H1 (cell line): Measurements from ENCODE around the gene RNF166. TPM values are rescaled to one million over a fixed set of nuclear protein-coding genes. Genes with fewer than 3 reads are reported as not detected.

Experiments used
- CTCF ChIA-PET: fragments of 300-600 bp; sonication (Branson Sonifier 250); formaldehyde crosslinking; loops from one replicate; lab custom pipeline; 2021; ENCODE audit not compliant: partially characterized antibody; lab: Charles Lee
- POLR2A ChIA-PET: fragments of 300-600 bp; sonication (Branson Sonifier 250); formaldehyde crosslinking; loops from one replicate; lab custom pipeline; 2021; ENCODE audit warnings: inconsistent platforms; ENCODE audit not compliant: partially characterized antibody; lab: Charles Lee
- DNase-seq, 2 experiments: peaks; one replicate each; pipeline versions ENCODE4 v3.0.0 to v3.0.0-alpha.2; 2010 to 2022; ENCODE audit warnings: low spot score in 2 of 2, low read depth in 1 of 2, mixed read lengths in 1 of 2
- FAIRE-seq: peaks from 2 replicates; lab custom pipeline; 2011; peaks lifted over from hg19 to GRCh38; lab: Jason Lieb, UNC
- H2AFZ ChIP-seq: 2 replicates; pipeline ENCODE4 v1.8.1; 2012; ENCODE audit warnings: low read length, inconsistent platforms
- H2AK5ac ChIP-seq: 2 replicates; pipeline ENCODE4 v1.6.1; 2013; ENCODE audit warnings: low read depth, low read length
- H2BK120ac ChIP-seq: replicated peaks from 2 replicates; pipeline ENCODE3; 2013; ENCODE audit warnings: low read depth, low read length, inconsistent platforms
- H2BK12ac ChIP-seq: 2 replicates; pipeline ENCODE4 v1.6.1; 2013; ENCODE audit warnings: low read depth, low read length
- H2BK15ac ChIP-seq: 2 replicates; pipeline ENCODE4 v1.6.1; 2013; ENCODE audit warnings: low read length
- H2BK20ac ChIP-seq: 2 replicates; pipeline ENCODE4 v1.6.1; 2013; ENCODE audit warnings: low read length
- H2BK5ac ChIP-seq: 2 replicates; pipeline ENCODE4 v1.6.1; 2013; ENCODE audit warnings: low read depth, low read length
- H3K14ac ChIP-seq: 2 replicates; pipeline ENCODE4 v1.6.1; 2013; ENCODE audit warnings: inconsistent platforms; ENCODE audit not compliant: insufficient read length
- H3K18ac ChIP-seq: 2 replicates; pipeline ENCODE4 v1.6.1; 2013; ENCODE audit warnings: low read length; ENCODE audit errors: extremely low read depth
- H3K23ac ChIP-seq: 2 replicates; pipeline ENCODE4 v1.6.1; 2013; ENCODE audit warnings: inconsistent platforms; ENCODE audit not compliant: insufficient read length
- H3K23me2 ChIP-seq: 2 replicates; pipeline ENCODE4 v1.6.1; 2013; ENCODE audit warnings: low read depth, low read length
- H3K27ac ChIP-seq: 2 replicates; pipeline ENCODE4 v1.6.1; 2011; ENCODE audit warnings: low read depth, low read length, inconsistent platforms
- H3K27me3 ChIP-seq, 4 experiments: replicated peaks in 1 of 4; 1 replicate in 1 of 4; 2 replicates in 3 of 4; pipeline versions ENCODE4 v1.6.1 to v1.8.1; 2011 to 2013; ENCODE audit warnings: low read length in 3 of 4, mild to moderate bottlenecking in 3 of 4, inconsistent platforms in 2 of 4, mixed read lengths in 2 of 4, moderate library complexity in 1 of 4; ENCODE audit not compliant: control insufficient read depth in 3 of 4, insufficient read depth in 3 of 4; ENCODE audit errors: extremely low read depth in 1 of 4
- H3K36me3 ChIP-seq, 4 experiments: 2 replicates each; pipeline versions ENCODE4 v1.6.1 to v1.8.1; 2011 to 2013; ENCODE audit warnings: mild to moderate bottlenecking in 4 of 4, low read length in 3 of 4, moderate library complexity in 2 of 4, control low read depth in 1 of 4, inconsistent platforms in 1 of 4; ENCODE audit not compliant: insufficient read depth in 4 of 4, control insufficient read depth in 2 of 4
- H3K4ac ChIP-seq: replicated peaks from 2 replicates; pipeline ENCODE3; 2013; ENCODE audit warnings: low read length, low read depth, mixed read lengths, inconsistent platforms; ENCODE audit not compliant: insufficient read length
- H3K4me1 ChIP-seq, 4 experiments: replicated peaks in 1 of 4; 1 replicate in 1 of 4; 2 replicates in 3 of 4; pipeline versions ENCODE4 v1.6.1 to v1.8.1; 2011 to 2013; ENCODE audit warnings: low read length in 3 of 4, inconsistent platforms in 2 of 4, mixed read lengths in 1 of 4; ENCODE audit not compliant: insufficient read depth in 4 of 4, control insufficient read depth in 3 of 4
- H3K4me2 ChIP-seq, 2 experiments: 2 replicates each; pipeline versions ENCODE4 v1.6.1 to v1.8.1; 2011 to 2013; ENCODE audit warnings: low read depth in 2 of 2, low read length in 2 of 2, control low read depth in 1 of 2, inconsistent platforms in 1 of 2, mild to moderate bottlenecking in 1 of 2; ENCODE audit not compliant: insufficient read depth in 1 of 2
- H3K4me3 ChIP-seq, 4 experiments: fragments of 200-600, 300-600 bp in 1 of 4; sonication (generic), shearing (Covaris generic), sonication (Bioruptor Twin) in 1 of 4; 2 replicates each; pipeline versions ENCODE4 v1.5.1 to v1.8.1; 2011 to 2016; ENCODE audit warnings: low read length in 4 of 4, low read depth in 3 of 4, control low read depth in 2 of 4, inconsistent platforms in 2 of 4, mild to moderate bottlenecking in 2 of 4, mixed read lengths in 1 of 4, moderate library complexity in 1 of 4; ENCODE audit not compliant: insufficient read depth in 2 of 4; ENCODE audit errors: extremely low read depth in 1 of 4
- H3K56ac ChIP-seq: replicated peaks from 2 replicates; pipeline ENCODE3; 2013; ENCODE audit warnings: low read depth, mild to moderate bottlenecking, mixed read lengths, low read length, inconsistent platforms; ENCODE audit not compliant: insufficient read length
- H3K79me1 ChIP-seq: 2 replicates; pipeline ENCODE4 v1.6.1; 2013; ENCODE audit warnings: low read depth, low read length, control low read depth
- H3K79me2 ChIP-seq, 2 experiments: 2 replicates each; pipeline versions ENCODE4 v1.6.1 to v1.8.1; 2012 to 2013; ENCODE audit warnings: low read length in 2 of 2, mild to moderate bottlenecking in 2 of 2, inconsistent platforms in 1 of 2; ENCODE audit not compliant: insufficient read depth in 2 of 2, control insufficient read depth in 1 of 2
- H3K9ac ChIP-seq, 4 experiments: replicated peaks in 1 of 4; 1 replicate in 1 of 4; 2 replicates in 3 of 4; pipeline versions ENCODE4 v1.6.1 to v1.8.1; 2011 to 2013; ENCODE audit warnings: low read depth in 3 of 4, low read length in 3 of 4, control low read depth in 2 of 4, mild to moderate bottlenecking in 2 of 4, moderate library complexity in 2 of 4, inconsistent platforms in 1 of 4; ENCODE audit errors: extremely low read depth in 1 of 4
- H3K9me3 ChIP-seq, 2 experiments: 2 replicates each; pipeline versions ENCODE4 v1.6.1 to v1.8.1; 2012 to 2013; ENCODE audit warnings: mild to moderate bottlenecking in 2 of 2, moderate library complexity in 2 of 2, control low read depth in 1 of 2, inconsistent platforms in 1 of 2, low read depth in 1 of 2, low read length in 1 of 2, mixed read lengths in 1 of 2; ENCODE audit not compliant: insufficient read depth in 2 of 2
- H4K20me1 ChIP-seq, 2 experiments: replicated peaks in 1 of 2; 2 replicates each; pipeline versions ENCODE3 to v1.8.1; 2011 to 2013; ENCODE audit warnings: inconsistent platforms in 2 of 2, low read length in 2 of 2, mild to moderate bottlenecking in 1 of 2; ENCODE audit not compliant: insufficient read depth in 2 of 2, control insufficient read depth in 1 of 2
- H4K5ac ChIP-seq: 2 replicates; pipeline ENCODE4 v1.6.1; 2013; ENCODE audit warnings: low read length, low read depth, mixed read lengths, inconsistent platforms; ENCODE audit not compliant: insufficient read length
- H4K8ac ChIP-seq: 2 replicates; pipeline ENCODE4 v1.8.0; 2013; ENCODE audit warnings: mild to moderate bottlenecking, moderate library complexity, low read length, inconsistent platforms; ENCODE audit not compliant: insufficient read depth; ENCODE audit errors: extremely low read depth
- H4K91ac ChIP-seq: replicated peaks from 2 replicates; pipeline ENCODE3; 2013; ENCODE audit warnings: low read length, mixed read lengths, inconsistent platforms; ENCODE audit not compliant: insufficient read length
- BRCA1 ChIP-seq: IDR thresholded peaks from 2 replicates; pipeline ENCODE4 v1.6.1; 2012; ENCODE audit warnings: low read depth, low read length, improper control_type of control experiment
- CBX8 ChIP-seq: fragments of 300-800, 300-1000 bp; sonication (generic); IDR thresholded peaks from 2 replicates; pipeline ENCODE4 v1.7.1; 2016; ENCODE audit warnings: low read depth, low read length, borderline replicate concordance
- CHD1 ChIP-seq: IDR thresholded peaks from 2 replicates; pipeline ENCODE4 v1.6.1; 2012; ENCODE audit warnings: low read depth, low read length, improper control_type of control experiment
- HDAC6 ChIP-seq: IDR thresholded peaks from one replicate; pipeline ENCODE4 v1.7.1; 2012; ENCODE audit warnings: low read depth, mild to moderate bottlenecking, inconsistent platforms, low read length, moderate library complexity
- KDM1A ChIP-seq: fragments of 200-600, 300-600 bp; sonication (generic); IDR thresholded peaks from 2 replicates; pipeline ENCODE4 v1.7.1; 2016; ENCODE audit warnings: mild to moderate bottlenecking, low read length, borderline replicate concordance
- KDM4A ChIP-seq: IDR thresholded peaks from one replicate; pipeline ENCODE4 v1.7.1; 2012; ENCODE audit warnings: low read depth, mild to moderate bottlenecking, moderate library complexity, low read length, inconsistent platforms; ENCODE audit not compliant: severe bottlenecking
- SIX5 ChIP-seq: IDR thresholded peaks from 2 replicates; pipeline ENCODE4 v1.6.1; 2011; ENCODE audit warnings: mild to moderate bottlenecking, low read depth, low read length
- SP1 ChIP-seq: IDR thresholded peaks from 2 replicates; pipeline ENCODE4 v1.6.1; 2011; ENCODE audit warnings: low read depth, low read length
- SUZ12 ChIP-seq: fragments of 200-600 bp; sonication (generic); IDR thresholded peaks from 2 replicates; pipeline ENCODE4 v1.6.1; 2012; ENCODE audit warnings: mild to moderate bottlenecking, inconsistent platforms, low read length, moderate library complexity, mixed read lengths
- TAF7 ChIP-seq: optimal IDR thresholded peaks from 2 replicates; pipeline ENCODE3; 2011; ENCODE audit warnings: low read depth, mild to moderate bottlenecking, inconsistent platforms, low read length, moderate library complexity, borderline replicate concordance
- TBP ChIP-seq: IDR thresholded peaks from 2 replicates; pipeline ENCODE4 v1.6.1; 2011; ENCODE audit warnings: low read depth, low read length, improper control_type of control experiment
- TCF12 ChIP-seq: IDR thresholded peaks from 2 replicates; pipeline ENCODE4 v1.6.1; 2011; ENCODE audit warnings: low read depth, mild to moderate bottlenecking, low read length
- WGBS, 2 experiments: shearing (Covaris generic) in 1 of 2; methylation state at CpG; one replicate each; pipeline versions ENCODE4 v1.1.6 to v1.1.7; 2013 to 2015; ENCODE audit warnings: low lambda C conversion rate in 2 of 2, mixed read lengths in 2 of 2, inconsistent platforms in 1 of 2, low coverage in 1 of 2, missing lambda C conversion rate in 1 of 2; ENCODE audit not compliant: insufficient replicate concordance in 2 of 2, insufficient coverage in 1 of 2, insufficient read length in 1 of 2; ENCODE audit errors: extremely low coverage in 1 of 2, missing lambda C conversion rate in 1 of 2; 5-methylcytosine and 5-hydroxymethylcytosine counted together
- polyA plus RNA-seq, 7 experiments: library from polyadenylated mRNA; depleted of rRNA in 3 of 7; stranded (reverse) in 5 of 7; unstranded in 2 of 7; fragments of >200 nt in 5 of 7; fragments of 200-250 nt in 2 of 7; gene quantifications; 1 replicate in 5 of 7; 2 replicates in 1 of 7; 4 replicates in 1 of 7; pipeline versions ENCODE4 v1.2.1 to v1.2.3, GENCODE V29; 2011 to 2013; ENCODE audit warnings: missing spikeins in 2 of 7, mixed read lengths in 2 of 7
- total RNA-seq: library from RNA; stranded (reverse); fragmentation: NEBNext Ultra II Directional; extraction: Animal tissue kit (Norgen Biotek cat#: 25700); gene quantifications from 2 replicates; pipeline ENCODE4 v1.2.1, GENCODE V29; 2021
- TF ChIP-seq, protein P1 (sequence below): IDR thresholded peaks from 2 replicates; pipeline ENCODE4 v1.6.1; 2012; ENCODE audit warnings: inconsistent platforms

The RNF166 gene
- total and polyA plus RNA-seq, 2 of the 8 experiments (the other 6 are each of a cell fraction or from before 2014, with no cell fraction given), result 29.8 to 31.2 TPM

DNA sequence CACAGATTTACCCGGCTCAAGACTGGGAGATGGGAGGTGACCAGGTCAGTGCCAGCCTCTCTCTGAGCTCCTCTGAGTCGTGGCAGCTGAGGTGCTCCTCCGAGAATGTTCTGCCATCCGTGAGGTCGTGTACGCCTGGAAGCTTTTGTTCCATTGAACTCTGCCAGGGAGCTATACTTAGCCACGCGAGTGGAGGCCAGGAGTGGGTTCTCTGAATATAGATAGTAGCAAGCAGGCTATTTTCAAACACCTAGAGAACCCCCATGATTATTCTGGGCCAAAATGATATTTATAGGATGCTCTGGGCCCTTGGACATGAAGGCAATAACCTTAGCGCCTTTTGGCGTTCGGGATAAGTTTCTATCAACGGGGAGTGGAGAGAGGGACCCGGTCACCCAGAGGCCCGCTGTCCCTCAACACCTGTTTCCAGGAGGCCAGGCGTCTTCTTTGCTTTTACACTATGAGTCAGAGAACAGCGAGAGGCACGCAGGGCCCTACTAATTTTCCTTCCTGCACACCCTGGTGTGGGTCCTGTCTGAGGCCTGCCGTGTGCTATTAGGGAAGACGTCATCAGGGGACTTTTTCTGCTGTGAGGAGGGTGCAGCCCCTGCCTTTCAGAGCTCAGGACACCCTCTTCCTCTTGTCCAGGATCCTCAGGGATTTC is 32.4 kb downstream of the RNF166 start:
- FAIRE-seq (no peak), DNase-seq (no peak)
- no peaks in the 10 kb centered on the region for H3K79me2 ChIP-seq
- H3K79me1 ChIP-seq, result no peaks in the 10 kb centered on the region
- H3K36me3 ChIP-seq, result no peaks in the 10 kb centered on the region
- H3K18ac ChIP-seq, result no peak overlapping the region
- H3K27me3 ChIP-seq, result no peaks in the 10 kb centered on the region
- H3K14ac ChIP-seq, result no peak overlapping the region
- no peak overlapping the region for H3K27ac ChIP-seq
- no peak overlapping the region for H3K56ac ChIP-seq
- H2AK5ac ChIP-seq, result no peak overlapping the region
- no peak overlapping the region for H2BK5ac ChIP-seq
- no peak overlapping the region for H3K4ac ChIP-seq
- no peak overlapping the region for H3K9ac ChIP-seq
- peaks cover 0 to 5% (median 3%) of the 10 kb centered on the region in 4 experiments; a peak in 4 of 7 replicates for H3K4me1 ChIP-seq
- H2BK15ac ChIP-seq, result no peak overlapping the region
- no peak overlapping the region for H2BK120ac ChIP-seq
- no peaks in the 10 kb centered on the region for H3K9me3 ChIP-seq
- H2BK12ac ChIP-seq, result no peak overlapping the region
- no peak overlapping the region for H3K23ac ChIP-seq
- H4K8ac ChIP-seq, result no peak overlapping the region
- no peaks in the 10 kb centered on the region for H3K23me2 ChIP-seq
- 89% methylated on average over 19 of the region's 19 CpGs; no CpG with 5 or more reads in 1 of the 2 experiments for WGBS, 2 experiments
- no peak overlapping the region for H4K91ac ChIP-seq
- H2AFZ ChIP-seq, result no peak overlapping the region
- no peak overlapping the region for H3K4me3 ChIP-seq
- ChIA-PET POLR2A (interaction anchor here (0.8 to 3.4 kb wide), 2 partner anchors 10 to 23 kb away, joined by 3 to 15 read pairs; partner anchors contain the start of gene MVD), CTCF (interaction anchor here (1.1 to 9.7 kb wide), 14 partner anchors 7 to 104 kb away, joined by 3 to 87 read pairs (median 5); partner anchors contain the start of gene SNAI3)
- H3K4me2 ChIP-seq, result no peak overlapping the region
- H4K20me1 ChIP-seq, result peaks cover 0 to 2% of the 10 kb centered on the region in 2 experiments
- H2BK20ac ChIP-seq, result no peak overlapping the region
- no peak overlapping the region for H4K5ac ChIP-seq
- no peak for TF ChIP-seq KDM1A
- TF ChIP-seq TCF12, result no peak
- TF ChIP-seq HDAC6, result no peak
- no peak for TF ChIP-seq TBP
- TF ChIP-seq BRCA1, result no peak
- TF ChIP-seq KDM4A, result no peak
- TF ChIP-seq CHD1, result no peak
- TF ChIP-seq CBX8, result no peak
- TF ChIP-seq SUZ12, result no peak
- no peak for TF ChIP-seq TAF7
- no peak for TF ChIP-seq SP1
- TF ChIP-seq, protein P1, sequence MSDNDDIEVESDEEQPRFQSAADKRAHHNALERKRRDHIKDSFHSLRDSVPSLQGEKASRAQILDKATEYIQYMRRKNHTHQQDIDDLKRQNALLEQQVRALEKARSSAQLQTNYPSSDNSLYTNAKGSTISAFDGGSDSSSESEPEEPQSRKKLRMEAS, result no peak
- TF ChIP-seq SIX5, result no peak
